ENCODE measurements around the gene SEBOX. TPM values are rescaled to one million over a fixed set of nuclear protein-coding genes. Genes with fewer than 3 reads are reported as not detected.

The SEBOX gene
- total RNA-seq, 4 donors from 2014 or later, result not detected

DNA sequence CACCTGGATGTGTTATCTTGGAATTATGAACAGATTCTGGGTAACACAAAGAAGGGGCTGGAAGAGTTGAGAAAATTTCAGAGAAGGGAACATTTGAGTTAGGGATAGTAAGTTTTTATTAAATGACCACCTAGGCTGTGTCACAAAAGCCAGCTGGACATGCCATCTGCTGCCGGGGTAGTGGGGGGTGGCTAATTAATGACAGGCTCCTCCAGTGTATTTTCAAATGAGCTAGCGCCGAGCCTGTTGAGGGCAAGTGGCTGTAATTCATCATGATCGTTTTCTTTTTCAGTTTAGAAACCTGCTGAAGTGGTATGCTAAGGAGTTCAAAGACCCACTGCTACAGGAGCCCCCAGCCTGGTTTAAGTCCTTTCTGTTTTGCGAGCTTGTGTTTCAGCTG is 39.8 kb downstream of the SEBOX start:
- Histone ChIP-seq H3K27ac (replicated peaks in 1 of 4) (no peak overlapping the region), H3K4me3 (no peak overlapping the region), H3K36me3 (peaks cover 17 to 43% (median 31%) of the 10 kb centered on the region in 4 donors), H3K9me3 (no peaks in the 10 kb centered on the region), H3K27me3 (no peaks in the 10 kb centered on the region), H3K4me1 (peaks cover 0 to 2% (median under 1%) of the 10 kb centered on the region in 4 donors)
- 55% methylated on average over 5 of the region's 5 CpGs for WGBS
- no peak for TF ChIP-seq EP300 (IDR thresholded peaks at IDR 0.05)
- no peak for TF ChIP-seq CTCF (IDR thresholded peaks at IDR 0.05)
- no peak for TF ChIP-seq POLR2AphosphoS5 (IDR thresholded peaks at IDR 0.05)
- no peak for TF ChIP-seq POLR2A (IDR thresholded peaks at IDR 0.05; ENCODE audit: low read depth)
- DNase-seq (ENCODE audit: extremely low spot score), result no peak
- intact Hi-C loops (cut with DNase I), result no loop called here

DNA sequence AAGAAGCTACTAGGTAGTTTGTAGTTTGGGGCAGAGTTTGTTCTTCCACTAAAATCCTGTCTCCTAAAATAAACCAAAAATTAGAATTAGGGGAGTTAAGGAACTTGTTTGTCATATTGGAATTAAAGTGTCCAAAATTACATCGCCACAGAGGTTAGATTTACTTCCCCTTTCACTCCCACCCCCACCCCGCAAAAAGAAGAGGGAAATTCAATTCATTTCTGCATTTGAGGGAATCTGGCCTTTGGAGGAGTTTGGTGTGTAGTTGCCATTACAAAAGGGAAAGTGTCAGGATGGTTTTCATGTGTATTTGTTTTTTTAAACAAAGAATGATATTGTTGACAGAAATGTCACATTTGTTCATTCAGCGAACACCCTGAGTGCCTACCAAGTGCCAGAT is 40.2 kb downstream of the SEBOX start:
- Histone ChIP-seq H3K9me3 (no peaks in the 10 kb centered on the region), H3K4me3 (no peak overlapping the region), H3K27ac (replicated peaks in 1 of 4) (no peak overlapping the region), H3K4me1 (peaks cover 3 to 6% (median 5%) of the 10 kb centered on the region in 4 donors), H3K27me3 (no peaks in the 10 kb centered on the region), H3K36me3 (peaks cover 17 to 39% (median 27%) of the 10 kb centered on the region in 4 donors)
- 80% methylated on average over 3 of the region's 3 CpGs for WGBS
- intact Hi-C loops (cut with DNase I), result no loop called here
- TF ChIP-seq POLR2AphosphoS5 (IDR thresholded peaks at IDR 0.05), result no peak
- TF ChIP-seq EP300 (IDR thresholded peaks at IDR 0.05), result no peak
- no peak for TF ChIP-seq POLR2A (IDR thresholded peaks at IDR 0.05; ENCODE audit: low read depth)
- DNase-seq (ENCODE audit: extremely low spot score), result no peak

DNA sequence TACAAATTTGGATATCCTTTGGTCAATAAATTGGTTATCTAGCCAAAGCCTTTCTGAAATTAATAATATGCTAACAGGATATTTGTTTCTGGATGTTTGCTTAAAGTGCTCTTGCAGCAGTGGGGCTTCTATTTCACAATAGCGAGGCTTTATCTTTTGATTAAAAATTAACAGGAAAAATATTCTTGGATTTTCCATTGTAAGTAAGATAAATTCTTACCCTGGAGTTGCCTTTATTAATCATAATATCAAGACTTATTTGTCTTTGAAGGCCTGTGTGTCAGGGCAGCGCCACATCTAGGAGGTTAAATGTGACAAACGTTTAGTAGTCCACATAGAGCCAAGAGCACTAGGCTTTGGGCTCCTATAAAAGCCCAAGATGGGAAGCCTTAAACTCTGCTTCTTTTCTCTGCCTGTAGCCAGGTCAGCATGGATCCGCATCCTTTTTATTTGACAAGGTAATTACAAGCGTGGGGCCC is 40.7 kb downstream of the SEBOX start:
- 83% methylated on average over 5 of the region's 5 CpGs for WGBS
- Histone ChIP-seq H3K27me3 (no peaks in the 10 kb centered on the region), H3K27ac (replicated peaks in 1 of 4) (no peak overlapping the region), H3K4me1 (peaks cover 7 to 11% (median 9%) of the 10 kb centered on the region in 4 donors), H3K9me3 (no peaks in the 10 kb centered on the region), H3K4me3 (no peak overlapping the region), H3K36me3 (peaks cover 14 to 34% (median 22%) of the 10 kb centered on the region in 4 donors)
- TF ChIP-seq POLR2A (IDR thresholded peaks at IDR 0.05; ENCODE audit: low read depth) (no peak), CTCF (IDR thresholded peaks at IDR 0.05) (no peak), EP300 (IDR thresholded peaks at IDR 0.05) (no peak), POLR2AphosphoS5 (IDR thresholded peaks at IDR 0.05) (no peak)
- no peak for DNase-seq (ENCODE audit: extremely low spot score)
- intact Hi-C loops (cut with DNase I), result no loop called here

- Histone ChIP-seq H3K27ac (replicated peaks in 1 of 4) (no peak overlapping the region), H3K4me1 (peaks cover 17 to 22% (median 20%) of the 10 kb centered on the region in 4 donors), H3K9me3 (no peaks in the 10 kb centered on the region), H3K4me3 (no peak overlapping the region), H3K36me3 (no peaks in the 10 kb centered on the region), H3K27me3 (no peaks in the 10 kb centered on the region)
- intact Hi-C loops (cut with DNase I), result no loop called here
- no peak for DNase-seq (ENCODE audit: extremely low spot score)
- 73% methylated on average over 8 of the region's 8 CpGs for WGBS
- TF ChIP-seq POLR2AphosphoS5 (IDR thresholded peaks at IDR 0.05), result no peak
Observed at GRCh38 chr17:28320215-28321061, 44.6 kb downstream of the SEBOX start.

GRCh38 chr17:28319598-28319935 is 45.4 kb downstream of the SEBOX start:
- H3K4me3 ChIP-seq, result peak overlapping the region; percentile 59 to 82 (median 66)
- no peaks in the 10 kb centered on the region for H3K9me3 ChIP-seq
- intact Hi-C loops (cut with DNase I), result no loop called here
- no peak for TF ChIP-seq CTCF (IDR thresholded peaks at IDR 0.05)
- no peak for TF ChIP-seq POLR2A (IDR thresholded peaks at IDR 0.05; ENCODE audit: low read depth)
- TF ChIP-seq EP300 (IDR thresholded peaks at IDR 0.05), result no peak
- TF ChIP-seq POLR2AphosphoS5 (IDR thresholded peaks at IDR 0.05), result no peak
- no peaks in the 10 kb centered on the region for H3K27me3 ChIP-seq
- no peaks in the 10 kb centered on the region for H3K36me3 ChIP-seq
- WGBS, result 0% methylated on average over 7 of the region's 7 CpGs
- H3K27ac ChIP-seq (replicated peaks in 1 of 4), result peak overlapping the region; percentile 68 to 86 (median 77)
- H3K4me1 ChIP-seq, result peaks cover 17 to 22% (median 20%) of the 10 kb centered on the region in 4 donors
- no peak for DNase-seq (ENCODE audit: extremely low spot score)

Data from esophagus muscularis mucosa (tissue), 4 donors.